HG02678 (cell line): ENCODE data around the gene TBP.
"Not testable (repeated sequence)": the region's sequence is repeated elsewhere in the genome, so short reads cannot be mapped to it uniquely, and the experiment has no call there.

Experiments
- ATAC-seq: cut with Tn5 transposase; IDR thresholded peaks from one replicate; pipeline ENCODE4 v1.9.1; 2021; ENCODE audit warnings: mild to moderate bottlenecking, moderate library complexity; ENCODE audit not compliant: unreplicated experiment

Gene TBP

DNA sequence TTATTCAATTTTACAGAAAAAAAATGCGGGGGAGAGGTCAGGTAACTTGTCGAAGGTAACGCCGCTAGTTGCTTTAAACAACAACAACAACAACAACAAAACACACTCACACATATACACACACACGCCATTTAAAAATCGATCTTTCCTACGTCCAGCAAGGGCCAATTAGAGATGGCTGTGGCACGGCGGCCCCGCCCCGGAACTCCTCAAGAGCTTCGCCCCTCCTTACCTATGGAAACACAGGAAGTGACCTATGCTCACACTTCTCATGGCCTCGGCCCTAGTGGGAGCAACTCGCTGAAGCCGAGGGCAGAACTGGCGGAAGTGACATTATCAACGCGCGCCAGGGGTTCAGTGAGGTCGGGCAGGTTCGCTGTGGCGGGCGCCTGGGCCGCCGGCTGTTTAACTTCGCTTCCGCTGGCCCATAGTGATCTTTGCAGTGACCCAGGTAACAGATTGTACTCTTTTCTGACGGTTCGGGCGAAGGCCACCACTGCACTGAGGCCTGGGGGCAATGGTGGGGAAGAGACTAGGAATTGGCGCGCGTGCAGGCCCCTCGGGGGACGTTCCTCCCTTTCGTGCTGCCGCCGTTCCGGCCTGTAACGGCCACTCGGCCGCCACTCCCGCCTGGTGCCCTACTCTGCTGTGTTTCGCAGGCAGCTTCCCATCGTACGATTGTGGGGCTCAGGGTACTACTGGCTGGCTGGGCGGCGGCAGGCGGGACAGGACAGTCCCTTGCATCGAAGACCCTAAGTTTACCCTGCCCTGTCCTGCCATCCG lies at the start of gene TBP:
Gene TBP (plus strand): TSS at position 357 of the 783 bp plus-strand sequence. CDS start 2,661 bp downstream, outside the sequence.
- peak; percentile 95 for ATAC-seq

DNA sequence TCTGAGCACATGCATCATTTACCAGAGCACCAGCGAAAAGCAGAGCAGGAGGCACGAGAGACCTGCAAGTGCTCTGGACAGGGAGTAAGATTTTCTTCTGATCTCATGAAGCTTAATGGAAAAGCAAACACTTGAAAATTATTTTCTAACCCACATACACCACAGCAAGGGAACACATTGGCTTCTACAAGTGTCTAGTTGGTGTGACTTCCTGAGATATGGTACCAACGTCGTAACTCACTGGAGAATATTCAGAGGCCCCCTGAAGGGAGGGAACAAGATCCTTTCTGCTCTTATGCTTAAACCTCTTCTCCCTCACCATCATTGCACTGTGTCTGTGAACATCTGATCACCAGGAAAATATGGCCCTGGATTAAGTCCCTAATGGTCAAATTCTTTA lies 49.7 kb upstream of the TBP start:
- no peak for ATAC-seq

DNA sequence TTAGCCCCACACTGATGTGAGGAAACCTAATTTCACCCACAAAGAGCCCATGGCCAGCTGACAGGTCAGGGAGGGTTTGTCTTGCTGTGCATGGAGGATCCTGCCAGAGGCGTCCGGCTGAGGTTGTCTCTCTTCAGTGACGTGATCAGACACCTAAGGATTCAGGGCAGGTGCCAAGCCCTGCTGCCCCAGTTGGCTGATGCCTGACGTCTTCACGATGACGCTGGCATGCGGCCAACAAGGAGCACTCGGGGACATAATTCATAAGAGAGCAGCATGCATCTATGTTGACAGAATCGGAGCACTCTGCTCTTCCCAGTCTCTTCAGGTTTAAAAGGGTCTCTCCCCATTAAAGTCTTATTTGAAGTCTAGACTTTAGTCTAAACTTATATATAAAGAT lies 48.9 kb upstream of the TBP start:
- ATAC-seq: no peak

DNA sequence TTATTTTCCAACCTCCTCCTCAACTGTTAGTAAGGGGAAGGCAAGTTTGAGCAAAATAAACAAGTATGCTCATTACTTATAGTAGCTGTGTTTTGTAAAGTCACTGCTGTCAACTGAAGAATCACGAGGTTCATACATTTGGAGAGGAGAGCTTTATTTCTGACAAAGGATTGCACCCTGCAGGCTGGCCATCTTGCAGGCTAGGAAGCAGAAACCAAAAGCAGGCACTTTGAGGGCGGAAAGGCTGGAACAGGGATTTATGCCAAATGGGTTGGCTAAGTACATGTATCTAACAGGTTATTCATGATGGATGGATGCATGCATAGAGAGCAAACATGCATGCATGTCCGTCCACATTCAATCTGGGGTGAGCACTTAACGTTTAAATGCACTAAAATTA lies 47.7 kb upstream of the TBP start:
- no peak for ATAC-seq

DNA sequence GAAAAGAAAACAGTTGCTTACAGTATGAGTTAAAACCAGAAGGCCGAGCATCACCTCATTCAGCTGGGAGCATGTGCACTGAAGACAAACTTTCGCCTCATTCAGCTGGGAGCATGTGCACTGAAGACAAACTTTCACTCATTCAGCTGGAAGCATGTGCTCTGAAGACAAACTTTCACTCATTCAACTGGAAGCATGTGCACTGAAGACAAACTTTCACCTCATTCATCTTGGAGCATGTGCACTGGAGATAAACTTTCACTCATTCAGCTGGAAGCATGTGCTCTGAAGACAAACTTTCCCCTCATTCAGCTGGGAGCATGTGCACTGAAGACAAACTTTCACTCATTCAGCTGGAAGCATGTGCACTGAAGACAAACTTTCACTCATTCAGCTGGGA lies 46.4 kb upstream of the TBP start:
- not testable (repeated sequence) for ATAC-seq

DNA sequence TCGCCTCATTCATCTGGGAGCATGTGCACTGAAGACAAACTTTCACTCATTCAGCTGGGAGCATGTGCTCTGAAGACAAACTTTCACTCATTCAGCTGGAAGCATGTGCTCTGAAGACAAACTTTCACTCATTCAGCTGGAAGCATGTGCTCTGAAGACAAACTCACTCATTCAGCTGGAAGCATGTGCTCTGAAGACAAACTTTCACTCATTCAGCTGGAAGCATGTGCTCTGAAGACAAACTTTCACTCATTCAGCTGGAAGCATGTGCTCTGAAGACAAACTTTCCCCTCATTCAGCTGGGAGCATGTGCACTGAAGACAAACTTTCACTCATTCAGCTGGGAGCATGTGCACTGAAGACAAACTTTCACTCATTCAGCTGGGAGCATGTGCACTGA lies 45.9 kb upstream of the TBP start:
- not testable (repeated sequence) for ATAC-seq

DNA sequence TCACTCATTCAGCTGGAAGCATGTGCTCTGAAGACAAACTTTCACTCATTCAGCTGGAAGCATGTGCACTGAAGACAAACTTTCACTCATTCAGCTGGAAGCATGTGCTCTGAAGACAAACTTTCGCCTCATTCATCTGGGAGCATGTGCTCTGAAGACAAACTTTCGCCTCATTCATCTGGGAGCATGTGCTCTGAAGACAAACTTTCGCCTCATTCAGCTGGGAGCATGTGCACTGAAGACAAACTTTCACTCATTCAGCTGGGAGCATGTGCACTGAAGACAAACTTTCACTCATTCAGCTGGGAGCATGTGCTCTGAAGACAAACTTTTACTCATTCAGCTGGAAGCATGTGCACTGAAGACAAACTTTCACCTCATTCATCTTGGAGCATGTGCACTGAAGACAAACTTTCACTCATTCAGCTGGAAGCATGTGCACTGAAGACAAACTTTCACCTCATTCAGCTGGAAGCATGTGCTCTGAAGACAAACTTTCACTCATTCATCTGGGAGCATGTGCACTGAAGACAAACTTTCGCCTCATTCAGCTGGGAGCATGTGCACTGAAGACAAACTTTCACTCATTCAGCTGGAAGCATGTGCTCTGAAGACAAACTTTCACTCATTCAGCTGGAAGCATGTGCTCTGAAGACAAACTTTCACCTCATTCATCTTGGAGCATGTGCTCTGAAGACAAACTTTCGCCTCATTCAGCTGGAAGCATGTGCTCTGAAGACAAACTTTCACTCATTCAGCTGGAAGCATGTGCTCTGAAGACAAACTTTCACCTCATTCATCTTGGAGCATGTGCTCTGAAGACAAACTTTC lies 45.1 kb upstream of the TBP start:
- not testable (repeated sequence) for ATAC-seq

DNA sequence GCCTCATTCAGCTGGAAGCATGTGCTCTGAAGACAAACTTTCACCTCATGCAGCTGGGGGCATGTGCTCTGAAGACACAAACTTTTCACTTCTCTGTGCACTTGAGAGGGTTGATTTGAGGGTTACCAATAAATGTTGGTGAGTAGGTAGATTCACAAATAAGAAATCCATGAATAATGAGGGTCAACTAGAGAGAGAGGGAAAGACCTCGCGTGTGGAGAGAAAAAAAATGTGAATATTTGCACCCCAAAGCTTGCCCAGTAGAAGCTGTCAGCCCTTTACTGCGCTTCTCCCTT lies 44.5 kb upstream of the TBP start:
- no peak for ATAC-seq

DNA sequence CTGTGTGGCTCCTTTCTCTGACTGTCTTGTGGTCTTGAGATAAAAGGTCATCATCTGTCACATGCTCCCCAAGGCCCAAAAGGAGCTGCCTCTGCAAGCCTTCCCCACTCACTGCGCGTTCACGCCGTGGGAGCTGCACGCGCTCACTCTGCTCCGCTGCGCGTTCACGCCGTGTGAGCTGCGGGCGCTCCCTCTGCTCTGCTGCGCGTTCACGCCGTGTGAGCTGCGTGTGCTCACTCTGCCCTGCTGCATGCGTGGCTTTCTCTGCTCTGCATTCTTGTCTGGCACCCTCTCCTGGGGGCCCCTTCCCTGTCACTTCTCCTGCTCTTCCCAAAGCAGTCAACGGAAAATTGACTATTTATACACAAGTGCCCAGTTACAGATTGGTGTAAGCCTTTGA lies 43.5 kb upstream of the TBP start:
- no peak for ATAC-seq

DNA sequence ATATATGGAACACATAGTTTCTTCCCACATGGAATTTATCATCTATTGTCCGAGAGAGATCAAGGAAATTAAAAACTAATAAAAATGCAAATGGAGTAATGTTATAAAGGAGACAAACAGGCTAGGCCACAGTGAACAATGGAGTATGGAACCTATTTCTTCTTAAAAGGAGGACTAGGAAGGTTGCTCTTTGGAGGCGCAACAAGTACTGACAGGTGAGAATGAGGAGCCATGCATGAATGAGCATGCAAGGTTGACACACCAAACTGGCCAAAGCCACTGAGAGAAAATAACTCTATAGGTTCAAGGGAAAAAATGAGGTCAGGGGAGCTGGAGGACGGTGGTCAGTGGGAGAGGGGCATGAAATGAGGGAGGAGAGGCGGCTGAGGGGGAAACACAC lies 41.9 kb upstream of the TBP start:
- ATAC-seq: no peak

DNA sequence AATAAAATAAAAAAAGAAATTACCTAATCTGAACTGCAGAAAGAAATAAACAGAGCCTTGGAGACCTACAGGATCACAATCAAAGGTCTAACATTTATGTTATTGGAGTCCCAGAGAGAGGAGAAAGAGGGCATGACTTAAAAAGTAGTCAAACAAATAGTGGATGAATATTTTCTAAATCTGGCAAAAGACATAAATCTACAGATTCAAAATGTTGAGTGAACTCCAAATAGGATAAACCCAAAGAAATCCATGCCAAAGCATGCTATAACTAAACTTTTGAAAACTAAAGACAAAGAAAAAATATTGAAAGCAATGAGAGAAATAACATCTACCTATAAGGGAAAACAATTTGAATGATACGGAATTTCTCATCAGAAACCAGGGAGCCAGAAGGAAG lies 39.3 kb upstream of the TBP start:
- ATAC-seq: no peak

DNA sequence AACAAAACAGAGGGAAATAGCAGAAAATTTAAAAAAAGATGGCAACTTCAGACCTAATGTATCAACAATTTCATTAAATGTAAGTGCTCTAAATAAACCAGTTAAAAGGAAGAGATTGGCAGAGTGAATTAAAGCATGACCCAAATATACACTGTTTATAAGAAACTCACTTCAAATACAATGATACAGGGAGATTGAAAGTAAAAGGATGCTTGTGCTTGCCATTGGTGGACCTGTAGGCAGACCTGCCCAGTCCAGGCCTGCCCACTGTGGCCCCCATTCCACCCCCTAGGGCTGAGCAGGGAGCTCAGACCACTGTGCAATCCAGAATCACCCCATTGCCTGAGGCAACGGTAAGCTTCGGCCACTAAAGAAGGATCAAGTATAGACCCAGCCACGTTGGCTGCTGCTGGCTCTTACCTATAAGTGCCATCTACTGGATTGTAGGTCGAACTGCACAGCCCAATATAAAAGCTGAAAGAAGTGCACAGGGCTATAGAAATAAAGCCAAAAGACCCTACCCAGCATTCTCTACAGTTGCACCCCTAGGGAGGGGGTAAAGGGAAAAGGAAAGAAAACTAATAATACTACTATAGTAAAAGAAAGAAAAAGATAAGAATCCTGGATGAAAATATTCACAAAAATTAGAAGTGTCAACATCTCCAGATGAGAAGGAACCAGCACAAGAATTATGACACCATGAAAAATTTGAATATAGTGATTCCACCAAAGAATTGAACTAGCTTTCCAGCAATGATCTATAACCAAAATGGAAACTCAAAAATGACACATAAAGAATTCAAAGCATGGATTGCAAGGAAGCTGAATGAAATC lies 37.2 kb upstream of the TBP start:
- ATAC-seq: peak; percentile 89

DNA sequence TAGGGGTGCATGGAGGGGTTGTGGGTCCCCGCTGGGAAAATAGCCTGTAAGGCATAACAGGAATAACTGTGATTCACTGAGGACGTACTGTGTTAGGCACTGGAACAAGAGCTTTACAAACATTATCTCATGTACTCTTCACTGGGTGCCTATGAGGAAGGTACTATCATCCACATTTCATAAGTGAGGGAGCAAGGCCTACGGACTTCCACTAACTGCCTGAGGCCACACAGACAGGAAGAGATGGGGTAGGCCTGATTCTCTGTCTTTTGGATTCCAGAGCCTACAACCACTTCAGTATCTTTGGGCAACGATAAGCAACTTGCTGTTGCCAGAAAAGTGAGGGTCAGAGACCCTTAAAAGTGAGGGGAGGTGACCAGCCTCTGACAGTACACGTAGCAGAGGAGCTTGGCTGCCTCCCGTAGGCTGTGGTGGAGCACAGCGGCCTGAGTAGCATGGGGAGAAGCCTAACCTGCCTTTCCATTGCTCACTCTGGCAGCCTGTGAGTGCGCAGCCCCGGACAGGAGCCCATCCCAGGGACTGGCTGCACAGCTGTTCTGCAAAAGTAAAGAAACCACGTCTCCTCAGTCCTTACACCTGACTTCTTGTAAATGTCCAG lies 31.5 kb upstream of the TBP start:
- no peak for ATAC-seq

DNA sequence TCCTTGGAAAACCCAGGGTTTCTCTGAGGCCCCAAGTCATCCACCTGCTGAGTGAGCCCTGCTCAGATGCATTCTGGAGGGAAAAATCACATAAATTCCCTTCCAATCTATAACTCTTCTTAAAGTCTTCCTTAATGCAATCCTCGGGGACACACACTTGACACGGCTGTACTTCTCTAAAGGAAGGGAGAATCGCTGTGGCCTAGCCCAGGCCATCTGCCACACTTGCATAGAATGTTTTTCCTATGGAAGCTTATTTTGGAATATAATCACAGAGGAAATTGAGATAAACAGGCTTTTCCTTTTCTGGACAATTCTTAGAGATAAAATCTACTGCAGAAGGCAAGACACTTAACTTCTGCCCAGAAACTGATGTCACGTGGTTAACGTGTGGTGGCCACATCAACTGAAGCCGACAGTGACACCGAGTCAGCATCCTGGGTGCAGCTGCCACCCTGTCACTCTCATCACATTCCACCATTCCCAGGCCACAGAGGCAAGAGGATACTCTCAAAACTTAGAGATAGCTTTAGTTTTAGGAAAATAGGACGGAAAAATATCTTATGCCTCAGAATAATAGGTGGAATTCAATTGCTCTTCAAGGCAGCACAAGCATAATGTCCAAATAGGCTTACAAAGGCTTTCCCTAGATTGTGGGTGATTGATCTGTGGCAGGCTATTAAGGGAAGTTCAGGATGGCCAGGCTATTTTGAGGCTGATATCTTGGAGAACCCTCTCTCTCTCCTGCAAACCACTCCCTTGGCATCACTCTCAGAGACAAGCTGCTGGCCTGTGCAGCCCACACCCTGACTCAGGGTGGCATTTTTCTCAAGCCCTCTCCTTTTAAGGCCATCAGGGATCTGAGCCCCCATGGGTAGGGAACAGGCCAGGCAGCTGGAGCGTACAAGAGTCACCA lies 30.7 kb upstream of the TBP start:
- ATAC-seq: no peak

DNA sequence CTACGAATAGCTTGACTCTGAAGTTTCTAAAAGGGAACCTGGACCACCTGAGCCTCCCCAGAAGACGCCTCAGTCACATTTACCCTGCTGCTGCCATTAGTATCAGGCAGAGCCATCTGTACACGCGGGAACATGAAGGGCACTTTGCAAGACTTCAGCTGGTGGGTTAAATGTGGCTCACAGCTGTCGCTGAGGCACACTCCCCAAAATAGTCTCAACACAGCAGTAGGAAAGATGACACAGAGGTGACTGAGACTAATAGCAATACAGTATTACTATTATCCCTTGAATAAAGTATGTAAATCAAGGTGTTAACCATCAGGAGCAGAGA lies 30.0 kb upstream of the TBP start:
- no peak for ATAC-seq

DNA sequence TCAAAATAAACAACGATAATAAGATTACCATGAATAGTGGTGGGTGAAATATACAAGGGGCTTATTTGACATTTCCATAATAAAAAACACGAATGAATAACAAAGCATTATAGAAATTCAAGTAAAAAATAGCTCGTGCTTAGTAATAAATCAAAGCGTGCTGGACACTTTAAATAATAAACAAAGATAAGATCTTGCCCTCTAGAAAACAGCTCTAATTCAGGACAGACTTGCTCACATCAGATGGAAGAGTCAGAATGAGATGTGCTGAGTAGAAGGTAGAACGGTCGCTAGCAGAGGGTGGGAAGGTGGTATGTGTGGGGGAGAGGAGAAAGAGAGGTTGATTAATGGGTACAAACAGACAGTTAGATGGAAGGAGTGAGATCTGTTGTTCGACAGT lies 28.4 kb upstream of the TBP start:
- no peak for ATAC-seq

DNA sequence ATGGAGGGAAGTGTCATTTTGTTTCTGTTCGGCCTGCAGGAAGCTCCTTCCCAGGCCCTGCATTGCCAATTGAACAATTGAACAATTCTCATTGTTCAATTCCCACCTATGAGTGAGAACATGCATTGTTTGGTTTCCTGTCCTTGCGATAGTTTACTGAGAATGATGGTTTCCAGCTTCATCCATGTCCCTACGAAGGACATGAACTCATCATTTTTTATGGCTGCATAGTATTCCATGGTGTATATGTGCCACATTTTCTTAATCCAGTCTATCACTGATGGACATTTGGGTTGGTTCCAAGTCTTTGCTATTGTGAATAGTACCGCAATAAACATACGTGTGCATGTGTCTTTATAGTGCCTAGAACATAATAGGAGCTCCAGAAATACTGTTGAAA lies 26.2 kb upstream of the TBP start:
- not testable (repeated sequence) for ATAC-seq

DNA sequence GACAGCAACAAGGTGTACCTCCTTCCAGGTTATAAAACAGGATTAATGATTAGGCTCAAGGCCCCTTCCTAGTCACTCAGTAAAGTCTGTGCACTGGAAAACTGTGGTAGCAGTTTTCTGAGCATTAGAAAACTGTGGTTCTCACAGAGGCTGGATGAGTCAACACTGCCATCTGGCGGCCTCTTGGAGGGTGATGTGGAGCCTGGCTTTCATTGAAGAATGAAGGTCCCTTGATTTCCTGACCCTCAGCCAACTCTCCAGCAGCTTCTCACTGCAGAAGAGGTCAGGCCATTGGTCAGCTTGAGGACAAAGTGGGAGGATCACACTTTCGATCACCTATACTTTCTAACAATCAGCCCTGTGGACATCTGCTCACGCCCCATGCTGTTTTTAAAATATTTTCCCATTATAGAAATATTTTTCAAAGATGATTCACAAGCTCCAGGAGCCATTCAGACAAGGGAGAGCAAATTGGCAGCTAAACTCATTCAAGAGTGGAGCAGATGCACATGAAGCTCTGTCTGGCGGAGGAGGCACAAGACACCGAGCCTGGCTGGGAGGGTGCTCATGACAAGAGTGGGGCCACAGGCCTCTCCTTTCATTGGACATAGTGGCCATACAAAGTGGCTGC lies 24.2 kb upstream of the TBP start:
- ATAC-seq: peak; percentile 82

DNA sequence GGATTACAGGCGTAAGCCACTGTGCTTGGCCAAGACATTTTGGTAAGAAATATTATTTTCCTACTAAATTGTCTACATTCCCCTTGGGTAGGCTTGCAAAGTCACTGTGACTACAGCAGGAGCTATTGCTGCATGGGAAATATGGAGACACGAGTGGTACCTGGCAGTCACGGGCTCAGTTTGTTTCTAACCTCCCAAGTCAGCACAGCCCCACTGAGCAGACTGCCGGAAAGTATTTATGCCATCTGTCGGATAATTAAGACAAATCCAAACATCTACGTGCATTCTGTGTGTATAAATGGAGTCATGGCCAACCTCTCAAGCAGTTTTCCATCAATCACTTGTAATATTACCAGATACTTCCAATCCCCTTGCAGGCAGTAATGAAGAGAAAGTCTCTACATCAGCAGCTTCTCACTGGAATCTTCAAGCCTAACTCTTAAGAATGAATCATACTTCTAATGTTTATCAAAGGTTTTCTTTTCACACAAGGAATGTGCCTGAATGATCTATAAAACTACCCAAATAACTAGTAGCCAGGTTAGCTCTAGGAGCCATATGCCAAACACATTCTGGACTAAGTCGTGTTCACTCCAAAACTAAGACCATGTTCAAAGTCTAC lies 21.2 kb upstream of the TBP start:
- no peak for ATAC-seq
